Common myeloid progenitor, CD34-positive (primary cell): ENCODE results near the gene EIF5AL1.

Experiments used
- CTCF ChIA-PET: fragments of 350-600 bp; sonication (Branson Sonifier 250); formaldehyde crosslinking; loops from one replicate; lab custom pipeline; 2021; ENCODE audit warnings: antibody characterized with exemption; lab: Charles Lee
- POLR2A ChIA-PET: fragments of 350-600 bp; sonication (Branson Sonifier 250); formaldehyde crosslinking; loops from one replicate; lab custom pipeline; 2021; ENCODE audit warnings: antibody characterized with exemption; lab: Charles Lee
- DNase-seq, 3 donors: peaks; one replicate each; pipeline versions ENCODE4 v3.0.0 to v3.0.0-alpha.2; 2013
- H3K27ac ChIP-seq, 2 experiments: 1 replicate in 1 of 2; 2 replicates in 1 of 2; pipeline ENCODE4 v1.7.0; 2013; ENCODE audit warnings: inconsistent platforms in 2 of 2, low read length in 2 of 2, mild to moderate bottlenecking in 2 of 2, low read depth in 1 of 2, moderate library complexity in 1 of 2; ENCODE audit not compliant: severe bottlenecking in 2 of 2, insufficient read depth in 1 of 2, poor library complexity in 1 of 2
- H3K27me3 ChIP-seq, 5 experiments: replicated peaks in 2 of 5; 1 replicate in 3 of 5; 2 replicates in 2 of 5; pipeline versions ENCODE4 v1.6.1 to v1.7.0; 2013; ENCODE audit warnings: low read length in 4 of 5, mild to moderate bottlenecking in 2 of 5, moderate library complexity in 2 of 5, inconsistent platforms in 1 of 5; ENCODE audit not compliant: insufficient read depth in 5 of 5, control insufficient read depth in 4 of 5
- H3K36me3 ChIP-seq, 4 experiments: 1 replicate in 2 of 4; 2 replicates in 2 of 4; pipeline versions ENCODE4 v1.6.1 to v1.7.0; 2013; ENCODE audit warnings: low read length in 3 of 4, control low read depth in 1 of 4, mild to moderate bottlenecking in 1 of 4; ENCODE audit not compliant: control insufficient read depth in 4 of 4, insufficient read depth in 4 of 4
- H3K4me1 ChIP-seq, 4 experiments: 1 replicate in 3 of 4; 2 replicates in 1 of 4; pipeline versions ENCODE4 v1.6.1 to v1.7.1; 2013; ENCODE audit warnings: low read length in 3 of 4, mild to moderate bottlenecking in 3 of 4, control low read depth in 1 of 4, inconsistent platforms in 1 of 4, moderate library complexity in 1 of 4; ENCODE audit not compliant: control insufficient read depth in 4 of 4, insufficient read depth in 4 of 4; ENCODE audit errors: control extremely low read depth in 1 of 4
- H3K4me3 ChIP-seq, 7 experiments: 1 replicate in 4 of 7; 2 replicates in 3 of 7; pipeline versions ENCODE4 v1.5.1 to v1.7.0; 2013; ENCODE audit warnings: mild to moderate bottlenecking in 7 of 7, low read length in 6 of 7, moderate library complexity in 6 of 7, inconsistent platforms in 2 of 7, low read depth in 2 of 7, control low read depth in 1 of 7; ENCODE audit not compliant: insufficient read depth in 4 of 7, control insufficient read depth in 1 of 7; ENCODE audit errors: extremely low read depth in 1 of 7
- H3K9me3 ChIP-seq, 5 experiments: 1 replicate in 4 of 5; 2 replicates in 1 of 5; pipeline versions ENCODE4 v1.6.1 to v1.7.1; 2013; ENCODE audit warnings: low read length in 4 of 5, mild to moderate bottlenecking in 2 of 5, inconsistent platforms in 1 of 5, low read depth in 1 of 5, moderate library complexity in 1 of 5; ENCODE audit not compliant: control insufficient read depth in 4 of 5, insufficient read depth in 2 of 5; ENCODE audit errors: control extremely low read depth in 1 of 5
- WGBS: methylation state at CpG from one replicate; pipeline ENCODE4 v1.1.5; 2013; ENCODE audit not compliant: insufficient coverage; 5-methylcytosine and 5-hydroxymethylcytosine counted together

Gene EIF5AL1

DNA sequence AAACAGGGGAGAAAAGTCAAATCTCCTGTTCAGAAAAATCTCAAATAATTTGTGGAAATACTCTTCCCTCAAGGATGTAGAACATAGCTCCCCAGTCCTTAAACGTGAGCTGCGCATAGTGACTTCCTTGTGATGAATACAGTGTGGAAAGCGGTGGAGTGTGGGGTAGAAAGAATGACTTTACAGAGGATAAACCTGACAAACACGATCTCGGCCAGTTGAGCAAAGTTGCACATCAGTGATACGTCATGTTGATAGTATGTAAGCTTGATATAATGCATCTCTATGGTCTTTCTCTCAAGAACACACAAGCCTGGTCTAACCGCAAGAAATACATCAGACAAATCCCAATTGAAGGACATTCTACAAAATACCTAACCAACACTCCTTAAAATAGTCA lies 34.9 kb upstream of the EIF5AL1 start:
- Histone ChIP-seq H3K4me3 (no peak overlapping the region), H3K9me3 (peaks cover 0 to 4% (median 1%) of the 10 kb centered on the region in 5 experiments), H3K36me3 (no peaks in the 10 kb centered on the region), H3K27ac (no peak overlapping the region), H3K4me1 (peaks cover 0 to 11% (median 0%) of the 10 kb centered on the region in 4 experiments), H3K27me3 (no peaks in the 10 kb centered on the region)
- DNase-seq = no peak
- POLR2A ChIA-PET = no interaction called here
- CTCF ChIA-PET = interaction anchor here (0.7 to 2.8 kb wide), 5 partner anchors 8 to 103 kb away, joined by 3 to 12 read pairs (median 9); no protein-coding TSS in a partner anchor
- WGBS = 96% methylated on average over 3 of the region's 7 CpGs

DNA sequence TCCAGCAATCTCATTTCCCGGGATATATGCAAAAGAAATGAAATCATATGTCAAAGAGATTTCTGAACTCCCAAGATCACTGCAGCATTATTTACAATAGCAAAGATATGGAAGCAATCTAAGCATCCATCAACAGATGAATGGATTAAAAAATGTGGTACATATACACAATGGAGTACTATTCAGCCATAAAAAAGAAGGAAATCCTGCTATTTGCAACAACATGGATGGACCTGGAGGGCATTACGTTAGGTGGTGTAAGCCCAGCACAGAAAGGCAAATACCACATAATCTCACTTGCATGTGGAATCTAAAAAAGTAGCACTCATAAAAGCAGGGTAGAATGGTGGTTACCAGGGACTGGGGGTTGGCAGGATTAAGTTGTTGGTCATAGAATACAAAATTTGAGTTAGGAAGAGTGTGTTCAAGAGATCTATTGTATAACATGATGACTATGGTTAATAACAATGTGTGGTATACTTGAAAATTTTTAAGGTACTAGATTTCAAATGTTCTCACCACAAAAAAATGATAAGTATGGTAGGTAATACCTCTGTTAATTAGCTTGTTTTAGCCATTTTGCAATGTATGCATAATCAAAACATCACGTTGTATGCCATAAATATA lies 32.9 kb upstream of the EIF5AL1 start:
- POLR2A ChIA-PET = no interaction called here
- CTCF ChIA-PET = interaction anchor here (1.1 to 2.6 kb wide), 5 partner anchors 10 to 104 kb away, joined by 3 to 11 read pairs (median 6); no protein-coding TSS in a partner anchor
- Histone ChIP-seq H3K9me3 (peaks cover 0 to 4% (median 1%) of the 10 kb centered on the region in 5 experiments), H3K36me3 (no peaks in the 10 kb centered on the region), H3K27me3 (peaks cover 0 to 2% (median 0%) of the 10 kb centered on the region in 5 experiments), H3K4me1 (no peaks in the 10 kb centered on the region), H3K4me3 (no peak overlapping the region), H3K27ac (no peak overlapping the region)
- no peak for DNase-seq
- WGBS = no CpG with 5 or more reads among the region's 3 CpGs

DNA sequence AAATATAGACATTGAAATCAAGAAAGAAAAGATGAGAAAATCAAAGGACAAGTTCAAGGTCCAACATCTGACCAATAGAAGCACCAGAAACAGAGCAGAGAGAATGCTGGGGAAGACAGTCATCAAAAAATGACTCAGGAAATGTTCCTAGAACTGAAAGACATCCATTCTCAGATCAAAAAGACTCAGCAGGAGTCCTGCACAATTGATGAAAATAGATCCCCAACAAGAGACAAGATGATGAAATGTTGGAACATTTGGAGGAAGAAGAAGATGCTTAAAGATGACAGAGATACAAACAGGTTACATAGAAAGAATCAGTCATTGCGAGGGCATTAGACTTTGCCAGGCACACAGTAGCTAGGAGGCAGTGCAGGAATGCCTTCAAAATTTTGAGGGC lies 30.0 kb upstream of the EIF5AL1 start:
- POLR2A ChIA-PET = interaction anchor here (1.0 kb wide), 1 partner anchor 13 kb away, joined by 4 read pairs; no protein-coding TSS in a partner anchor
- no peak for DNase-seq
- CTCF ChIA-PET = interaction anchor here (0.8 to 2.6 kb wide), 5 partner anchors 12 to 108 kb away, joined by 3 to 11 read pairs (median 6); no protein-coding TSS in a partner anchor
- Histone ChIP-seq H3K27ac (no peak overlapping the region), H3K27me3 (peaks cover 0 to 2% (median 0%) of the 10 kb centered on the region in 5 experiments), H3K4me3 (no peak overlapping the region), H3K4me1 (no peaks in the 10 kb centered on the region), H3K9me3 (peaks cover 0 to 4% (median 1%) of the 10 kb centered on the region in 5 experiments), H3K36me3 (no peaks in the 10 kb centered on the region)
- 100% methylated on average over 1 of the region's 1 CpG for WGBS

DNA sequence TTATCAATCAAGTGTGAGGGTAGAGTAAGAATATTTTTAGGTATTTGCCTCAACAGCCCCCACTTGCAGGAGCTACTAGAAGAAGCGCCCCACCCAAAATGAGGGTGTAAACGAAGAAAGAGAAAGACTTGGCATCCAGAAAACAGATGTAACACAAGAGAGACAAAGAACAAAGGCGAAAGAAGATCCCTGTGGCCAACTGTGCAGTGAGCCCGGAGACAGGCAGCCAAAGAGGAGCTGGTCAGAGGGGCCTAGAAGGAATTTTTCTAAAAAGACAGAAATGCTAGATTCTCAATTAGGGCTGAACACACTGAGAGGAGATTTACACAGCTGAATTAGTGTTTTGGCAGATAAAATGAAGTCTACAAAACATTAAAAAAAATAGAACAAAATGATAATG lies 29.6 kb upstream of the EIF5AL1 start:
- POLR2A ChIA-PET = no interaction called here
- Histone ChIP-seq H3K4me1 (no peaks in the 10 kb centered on the region), H3K9me3 (peaks cover 0 to 4% (median 1%) of the 10 kb centered on the region in 5 experiments), H3K27me3 (peaks cover 0 to 2% (median 0%) of the 10 kb centered on the region in 5 experiments), H3K36me3 (no peaks in the 10 kb centered on the region), H3K4me3 (no peak overlapping the region), H3K27ac (no peak overlapping the region)
- DNase-seq = no peak
- CTCF ChIA-PET = interaction anchor here (0.8 to 1.4 kb wide), 3 partner anchors 15 to 167 kb away, joined by 3 to 7 read pairs (median 6); no protein-coding TSS in a partner anchor
- 89% methylated on average over 3 of the region's 4 CpGs for WGBS

DNA sequence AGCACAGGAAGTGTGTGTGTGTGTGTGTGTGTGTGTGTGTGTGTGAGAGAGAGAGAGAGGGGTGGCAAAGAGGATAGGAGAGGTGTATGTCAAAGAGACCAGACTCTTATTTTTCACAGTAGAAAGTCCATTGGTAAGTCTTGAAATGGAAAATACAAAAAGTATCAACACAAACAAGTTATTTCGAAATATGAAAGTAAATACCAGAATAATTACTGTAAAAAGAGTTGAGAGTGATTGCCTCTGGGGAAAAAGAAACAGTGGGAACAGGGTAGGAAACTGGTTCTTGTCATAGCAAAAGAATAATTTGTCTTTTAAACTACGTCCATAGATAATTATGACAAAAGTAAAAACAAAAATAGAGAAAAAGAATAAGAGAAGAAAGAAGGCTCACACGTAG lies 29.0 kb upstream of the EIF5AL1 start:
- ChIA-PET CTCF (interaction anchor here (0.8 to 1.4 kb wide), 3 partner anchors 15 to 168 kb away, joined by 3 to 7 read pairs (median 6); no protein-coding TSS in a partner anchor), POLR2A (no interaction called here)
- no CpG with 5 or more reads among the region's 3 CpGs for WGBS
- no peaks in the 10 kb centered on the region for H3K36me3 ChIP-seq
- H3K27me3 ChIP-seq = peaks cover 0 to 2% (median 0%) of the 10 kb centered on the region in 5 experiments
- no peak for DNase-seq
- H3K4me1 ChIP-seq = no peaks in the 10 kb centered on the region
- peaks cover 0 to 4% (median 1%) of the 10 kb centered on the region in 5 experiments for H3K9me3 ChIP-seq
- no peak overlapping the region for H3K4me3 ChIP-seq
- no peak overlapping the region for H3K27ac ChIP-seq

DNA sequence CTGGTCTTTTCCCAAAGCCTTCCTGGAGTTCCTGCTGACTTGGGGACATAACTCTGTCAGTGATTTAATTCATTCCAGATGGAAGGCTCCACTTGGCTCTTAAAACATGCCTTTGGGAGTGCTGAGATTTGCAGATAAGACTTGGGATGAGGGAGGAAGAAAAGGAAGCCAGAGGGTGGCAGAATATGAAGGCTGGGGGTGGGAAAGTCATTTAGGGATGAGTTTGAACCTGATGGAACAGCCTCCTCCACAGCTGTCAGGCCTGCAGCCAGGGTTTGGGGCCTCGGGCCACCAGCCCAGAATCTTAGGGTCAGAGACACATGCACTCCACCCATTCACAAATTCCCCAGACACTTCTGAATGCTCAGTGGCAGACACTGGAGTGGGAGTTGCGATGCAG lies 28.4 kb upstream of the EIF5AL1 start:
- WGBS = 100% methylated on average over 1 of the region's 2 CpGs
- no peaks in the 10 kb centered on the region for H3K36me3 ChIP-seq
- H3K4me1 ChIP-seq = no peaks in the 10 kb centered on the region
- H3K4me3 ChIP-seq = no peak overlapping the region
- DNase-seq = no peak
- ChIA-PET POLR2A (no interaction called here), CTCF (interaction anchor here (0.9 to 1.4 kb wide), 2 partner anchors 12 to 53 kb away, joined by 3 to 5 read pairs; no protein-coding TSS in a partner anchor)
- no peak overlapping the region for H3K27ac ChIP-seq
- peaks cover 0 to 2% (median 0%) of the 10 kb centered on the region in 5 experiments for H3K27me3 ChIP-seq
- H3K9me3 ChIP-seq = peaks cover 0 to 4% (median 1%) of the 10 kb centered on the region in 5 experiments

DNA sequence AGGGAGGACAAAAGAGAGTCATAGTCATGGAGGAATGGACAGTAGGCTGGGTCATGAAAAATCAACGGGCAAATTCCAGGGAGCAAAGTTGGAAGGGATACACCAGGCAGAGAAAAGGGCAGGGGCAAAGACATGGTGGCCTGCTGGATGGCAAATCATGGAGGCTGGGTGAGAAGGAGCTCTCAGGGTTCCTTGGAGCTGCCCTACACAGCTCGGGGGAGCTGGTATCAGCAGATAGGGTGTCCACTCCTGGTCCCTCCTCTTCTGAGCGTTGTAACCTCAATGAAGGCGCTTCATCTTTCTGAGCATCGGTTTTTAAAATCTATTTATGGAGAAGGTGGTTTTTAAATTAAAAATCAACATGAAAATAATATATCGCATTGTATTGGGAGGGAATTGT lies 27.9 kb upstream of the EIF5AL1 start:
- no peak overlapping the region for H3K27ac ChIP-seq
- ChIA-PET POLR2A (interaction anchor here (0.7 kb wide), 1 partner anchor 226 kb away, joined by 3 read pairs; no protein-coding TSS in a partner anchor), CTCF (interaction anchor here (0.9 to 2.3 kb wide), 3 partner anchors 8 to 53 kb away, joined by 3 to 9 read pairs (median 5); no protein-coding TSS in a partner anchor)
- no peaks in the 10 kb centered on the region for H3K36me3 ChIP-seq
- H3K9me3 ChIP-seq = peaks cover 0 to 4% (median 1%) of the 10 kb centered on the region in 5 experiments
- H3K4me1 ChIP-seq = no peaks in the 10 kb centered on the region
- 100% methylated on average over 1 of the region's 6 CpGs for WGBS
- H3K27me3 ChIP-seq = peaks cover 0 to 2% (median 0%) of the 10 kb centered on the region in 5 experiments
- H3K4me3 ChIP-seq = no peak overlapping the region
- no peak for DNase-seq
